Measurements from ENCODE around the gene CIDEC.
A peak's percentile ranks its signal among the peaks of the same experiment; 100 is the strongest.

The CIDEC gene, protein sequence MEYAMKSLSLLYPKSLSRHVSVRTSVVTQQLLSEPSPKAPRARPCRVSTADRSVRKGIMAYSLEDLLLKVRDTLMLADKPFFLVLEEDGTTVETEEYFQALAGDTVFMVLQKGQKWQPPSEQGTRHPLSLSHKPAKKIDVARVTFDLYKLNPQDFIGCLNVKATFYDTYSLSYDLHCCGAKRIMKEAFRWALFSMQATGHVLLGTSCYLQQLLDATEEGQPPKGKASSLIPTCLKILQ

DNA sequence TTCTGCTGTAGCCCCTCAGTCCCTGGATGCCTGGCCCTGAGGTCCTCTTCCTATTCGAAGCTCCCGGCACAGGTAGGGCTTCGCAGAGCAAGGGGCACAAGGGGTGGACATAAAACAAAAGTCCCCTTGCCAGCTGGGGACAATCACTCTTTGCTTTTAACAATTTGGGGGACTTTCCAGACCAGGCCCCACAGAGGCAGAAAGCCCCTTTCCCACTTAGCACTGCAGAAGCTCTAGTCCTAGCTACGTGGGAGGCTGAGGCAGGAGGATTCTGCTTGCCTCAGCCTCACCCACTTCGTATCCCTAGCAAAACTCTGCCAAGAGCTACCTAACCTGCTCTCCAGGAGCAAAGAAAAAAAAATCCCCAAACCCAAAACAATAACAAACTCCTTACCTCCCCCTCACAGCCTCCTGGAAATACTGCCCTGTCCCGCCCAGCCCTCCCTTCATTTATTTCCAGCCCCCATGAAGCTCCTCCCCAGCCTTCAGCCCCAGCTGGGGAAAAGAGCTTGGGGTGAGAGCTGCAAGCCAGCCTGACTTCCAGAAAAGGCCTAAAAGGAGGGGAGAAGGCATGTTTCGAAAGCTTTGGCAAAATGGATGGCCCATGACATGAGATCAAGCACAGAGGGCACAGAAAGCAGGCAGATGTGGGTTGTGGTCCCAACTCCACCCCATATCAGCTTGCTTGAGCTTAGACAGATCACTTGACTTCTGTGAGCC is at the start of gene CIDEC:
Gene CIDEC (minus strand): TSS at position 424 of the 720 bp plus-strand sequence. CDS start 1,767 bp downstream, outside the sequence.
- no peak for TF ChIP-seq EZH2phosphoT487 (IDR thresholded peaks at IDR 0.05; ENCODE audit: borderline replicate concordance)
- TF ChIP-seq CTCF (conservative IDR thresholded peaks at IDR 0.05; ENCODE audit: low read length), result no peak
- no peak within 1 kb of the TSS for H3K4me3 ChIP-seq (ENCODE audit: low read length, poor library complexity, severe bottlenecking)
- H2AFZ ChIP-seq (ENCODE audit: low read length), result peak within 1 kb of the TSS; percentile 56; the same call in 1 of the 2 replicates
- no peaks in the 10 kb centered on the region for H3K27me3 ChIP-seq (ENCODE audit: insufficient read depth, low read length, poor library complexity, severe bottlenecking)
- no peak within 1 kb of the TSS for H3K9ac ChIP-seq (ENCODE audit: low read depth, low read length, poor library complexity, severe bottlenecking)
- H3F3A ChIP-seq (ENCODE audit: low read depth), result no peaks in the 10 kb centered on the region
- no peaks in the 10 kb centered on the region for H3K36me3 ChIP-seq (ENCODE audit: insufficient read depth, low read length)
- no peak within 1 kb of the TSS for H3K4me2 ChIP-seq (ENCODE audit: low read depth, low read length, poor library complexity, severe bottlenecking)
- no peaks in the 10 kb centered on the region for H3K79me2 ChIP-seq (ENCODE audit: insufficient read depth, low read length)
- H3K9me3 ChIP-seq (ENCODE audit: insufficient read depth, low read depth, low read length), result no peaks in the 10 kb centered on the region
- H3K9me2 ChIP-seq (replicated peaks; ENCODE audit: low read depth, low read length), result no peaks in the 10 kb centered on the region
- no peaks in the 10 kb centered on the region for H4K20me1 ChIP-seq (ENCODE audit: insufficient read depth, low read length, poor library complexity, severe bottlenecking)
- no peaks in the 10 kb centered on the region for H3K4me1 ChIP-seq (ENCODE audit: insufficient read depth, low read length, poor library complexity, severe bottlenecking)

DNA sequence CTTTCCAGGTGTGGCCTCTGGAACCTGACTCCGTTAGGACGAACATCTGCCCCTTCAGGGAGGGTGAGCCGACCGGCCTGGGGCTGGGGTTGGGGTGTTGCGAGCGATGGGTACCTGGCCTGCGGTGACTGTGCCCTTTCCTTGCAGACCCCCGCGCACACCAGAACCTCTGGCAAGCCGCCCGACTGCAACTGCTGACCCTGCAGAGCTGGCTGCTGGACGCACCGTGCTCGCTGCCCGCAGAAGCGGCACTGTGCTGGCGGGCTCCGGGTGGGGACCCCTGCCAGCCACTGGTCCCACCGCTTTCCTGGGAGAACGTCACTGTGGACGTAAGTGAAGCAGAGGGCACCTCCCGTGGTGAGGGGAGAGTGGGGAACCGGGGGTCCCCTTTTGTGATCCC is 48.1 kb upstream of the CIDEC start:
- H3K4me1 ChIP-seq (ENCODE audit: insufficient read depth, low read length, poor library complexity, severe bottlenecking), result no peaks in the 10 kb centered on the region
- H3K4me2 ChIP-seq (ENCODE audit: low read depth, low read length, poor library complexity, severe bottlenecking), result no peak overlapping the region
- H4K20me1 ChIP-seq (ENCODE audit: insufficient read depth, low read length, poor library complexity, severe bottlenecking), result no peaks in the 10 kb centered on the region
- no peaks in the 10 kb centered on the region for H3K27me3 ChIP-seq (ENCODE audit: insufficient read depth, low read length, poor library complexity, severe bottlenecking)
- no peak overlapping the region for H3K4me3 ChIP-seq (ENCODE audit: low read length, poor library complexity, severe bottlenecking)
- H3K9me2 ChIP-seq (replicated peaks; ENCODE audit: low read depth, low read length), result no peaks in the 10 kb centered on the region
- no peaks in the 10 kb centered on the region for H3K36me3 ChIP-seq (ENCODE audit: insufficient read depth, low read length)
- no peak overlapping the region for H2AFZ ChIP-seq (ENCODE audit: low read length)
- no peak overlapping the region for H3K9ac ChIP-seq (ENCODE audit: low read depth, low read length, poor library complexity, severe bottlenecking)
- no peaks in the 10 kb centered on the region for H3F3A ChIP-seq (ENCODE audit: low read depth)
- no peaks in the 10 kb centered on the region for H3K79me2 ChIP-seq (ENCODE audit: insufficient read depth, low read length)
- no peak for TF ChIP-seq EZH2phosphoT487 (IDR thresholded peaks at IDR 0.05; ENCODE audit: borderline replicate concordance)
- no peak for TF ChIP-seq CTCF (conservative IDR thresholded peaks at IDR 0.05; ENCODE audit: low read length)
- H3K9me3 ChIP-seq (ENCODE audit: insufficient read depth, low read depth, low read length), result no peaks in the 10 kb centered on the region

- no peak overlapping the region for H3K4me3 ChIP-seq (ENCODE audit: low read length, poor library complexity, severe bottlenecking)
- H3K9me3 ChIP-seq (ENCODE audit: insufficient read depth, low read depth, low read length), result no peaks in the 10 kb centered on the region
- H3F3A ChIP-seq (ENCODE audit: low read depth), result no peaks in the 10 kb centered on the region
- H4K20me1 ChIP-seq (ENCODE audit: insufficient read depth, low read length, poor library complexity, severe bottlenecking), result no peaks in the 10 kb centered on the region
- no peaks in the 10 kb centered on the region for H3K9me2 ChIP-seq (replicated peaks; ENCODE audit: low read depth, low read length)
- H2AFZ ChIP-seq (ENCODE audit: low read length), result no peak overlapping the region
- H3K9ac ChIP-seq (ENCODE audit: low read depth, low read length, poor library complexity, severe bottlenecking), result no peak overlapping the region
- no peak overlapping the region for H3K4me2 ChIP-seq (ENCODE audit: low read depth, low read length, poor library complexity, severe bottlenecking)
- no peaks in the 10 kb centered on the region for H3K27me3 ChIP-seq (ENCODE audit: insufficient read depth, low read length, poor library complexity, severe bottlenecking)
- no peaks in the 10 kb centered on the region for H3K4me1 ChIP-seq (ENCODE audit: insufficient read depth, low read length, poor library complexity, severe bottlenecking)
- H3K79me2 ChIP-seq (ENCODE audit: insufficient read depth, low read length), result no peaks in the 10 kb centered on the region
- TF ChIP-seq EZH2phosphoT487 (IDR thresholded peaks at IDR 0.05; ENCODE audit: borderline replicate concordance) (no peak), CTCF (conservative IDR thresholded peaks at IDR 0.05; ENCODE audit: low read length) (no peak)
- H3K36me3 ChIP-seq (ENCODE audit: insufficient read depth, low read length), result peaks cover 8% of the 10 kb centered on the region; the same call in 1 of the 2 replicates
Observed at GRCh38 chr3:9918261-9919038, 38.4 kb upstream of the CIDEC start.

Measured in Loucy (cell line).